G401.6 (cell line): ENCODE results near the gene TRIM9.

Experiments used
- FAIRE-seq: peaks from 2 replicates; lab custom pipeline; 2012; peaks lifted over from hg19 to GRCh38; lab: Jason Lieb, UNC

The TRIM9 gene

GRCh38 chr14:51093371-51094281 is 1.3 kb downstream of the TRIM9 start:
- FAIRE-seq: no peak

- no peak for FAIRE-seq
These were observed 1.9 kb downstream of the TRIM9 start for GRCh38 chr14:51092965-51093364.

DNA sequence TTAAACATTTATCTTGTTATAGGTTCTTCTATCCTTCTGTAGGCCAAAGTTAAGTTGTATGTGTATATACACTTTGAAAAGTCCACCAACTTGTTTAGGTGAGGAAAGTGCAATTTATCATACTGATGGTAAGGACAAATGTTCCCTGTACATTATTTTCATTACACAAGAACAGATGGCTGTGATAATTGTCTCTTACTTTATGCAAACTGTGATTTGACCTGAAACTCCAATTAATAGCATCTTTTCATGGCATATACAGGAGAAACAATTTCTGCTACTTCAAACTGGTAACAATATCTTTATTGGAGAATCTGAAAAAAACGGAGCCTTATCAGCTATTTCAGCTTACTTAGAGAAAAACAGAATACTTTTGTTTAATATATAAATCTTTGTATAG is 5.6 kb downstream of the TRIM9 start:
- no peak for FAIRE-seq

DNA sequence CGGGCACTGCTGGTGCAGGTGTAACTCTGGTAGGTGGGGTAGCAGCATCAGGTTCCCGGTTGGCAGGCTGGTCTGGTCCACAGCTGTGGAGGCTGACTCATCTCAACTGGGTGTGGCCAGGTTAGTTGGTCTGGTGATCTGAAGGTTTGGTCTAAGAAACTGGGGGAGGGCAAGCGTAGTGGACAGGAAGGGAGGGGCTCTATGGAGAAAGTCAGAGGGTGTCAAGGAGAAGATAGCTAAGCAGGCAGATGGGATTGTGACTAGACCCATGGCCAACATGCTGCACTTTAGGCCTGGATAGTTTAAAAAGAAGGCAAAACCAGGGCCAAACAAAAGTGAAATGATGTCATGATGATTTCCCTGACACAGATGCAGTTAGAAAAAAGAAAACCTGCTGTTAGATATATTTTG is 7.9 kb downstream of the TRIM9 start:
- FAIRE-seq: no peak

GRCh38 chr14:51086044-51086443 is 8.9 kb downstream of the TRIM9 start:
- no peak for FAIRE-seq

DNA sequence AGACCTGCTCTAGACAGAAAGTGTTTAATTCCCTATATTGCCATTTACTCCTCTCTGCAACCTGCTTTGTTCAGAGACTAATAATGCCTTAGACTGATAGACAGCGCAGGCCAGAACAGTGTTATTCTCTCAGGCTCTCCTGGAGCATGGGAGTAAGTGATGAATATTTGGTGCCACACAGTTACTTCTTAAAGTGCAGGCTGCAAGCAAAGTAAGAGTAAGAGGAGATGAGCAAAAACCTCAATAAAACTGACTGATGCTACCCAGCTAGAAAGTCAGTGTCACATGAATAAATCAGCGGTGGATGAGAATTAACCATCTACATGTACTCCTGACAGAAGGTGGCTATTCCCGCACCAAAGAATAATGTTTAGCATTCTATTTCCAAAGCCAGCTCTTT is 9.9 kb downstream of the TRIM9 start:
- FAIRE-seq: no peak

DNA sequence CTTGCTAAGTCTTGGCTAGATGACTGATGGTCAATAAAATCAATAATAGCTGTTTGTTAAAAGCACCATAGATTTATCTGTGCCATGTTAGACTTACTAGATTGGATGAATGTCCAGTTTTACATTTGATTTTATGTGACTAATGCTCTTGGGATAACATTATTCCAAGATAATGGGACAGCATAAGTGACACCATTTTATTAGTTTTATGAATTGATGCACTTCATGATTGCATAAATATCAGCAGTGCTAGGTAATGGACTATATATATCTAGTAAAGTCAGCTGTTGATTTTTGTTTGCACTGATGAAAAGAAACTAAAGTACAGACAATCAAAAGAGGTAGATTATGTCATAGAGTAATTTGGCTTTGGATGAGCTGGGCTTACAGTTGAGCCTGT is 10.4 kb downstream of the TRIM9 start:
- FAIRE-seq: no peak

GRCh38 chr14:51082349-51082748 is 12.6 kb downstream of the TRIM9 start:
- FAIRE-seq: no peak

- FAIRE-seq: no peak
These were observed 13.2 kb downstream of the TRIM9 start for GRCh38 chr14:51081712-51082111.

GRCh38 chr14:51081209-51081608 is 13.7 kb downstream of the TRIM9 start:
- FAIRE-seq: no peak

DNA sequence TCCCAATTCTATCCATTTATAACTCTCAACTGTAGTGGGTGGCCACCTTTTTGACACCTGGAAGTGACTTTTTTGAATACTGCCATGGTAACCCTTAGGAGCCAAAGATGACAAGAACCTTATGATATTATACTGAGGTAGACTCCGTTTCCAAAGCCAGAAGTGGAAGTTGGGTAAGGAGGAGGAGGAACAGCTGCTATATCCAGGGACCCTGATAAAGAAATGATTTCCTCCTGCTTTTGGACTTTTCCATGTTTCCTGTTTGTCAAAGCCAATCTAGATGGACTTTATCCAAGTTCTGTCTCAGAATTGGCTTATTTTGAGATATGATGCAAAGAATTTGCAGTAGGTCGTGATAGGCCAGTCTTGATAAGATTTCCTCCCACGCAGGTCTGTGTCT is 14.3 kb downstream of the TRIM9 start:
- FAIRE-seq: no peak

DNA sequence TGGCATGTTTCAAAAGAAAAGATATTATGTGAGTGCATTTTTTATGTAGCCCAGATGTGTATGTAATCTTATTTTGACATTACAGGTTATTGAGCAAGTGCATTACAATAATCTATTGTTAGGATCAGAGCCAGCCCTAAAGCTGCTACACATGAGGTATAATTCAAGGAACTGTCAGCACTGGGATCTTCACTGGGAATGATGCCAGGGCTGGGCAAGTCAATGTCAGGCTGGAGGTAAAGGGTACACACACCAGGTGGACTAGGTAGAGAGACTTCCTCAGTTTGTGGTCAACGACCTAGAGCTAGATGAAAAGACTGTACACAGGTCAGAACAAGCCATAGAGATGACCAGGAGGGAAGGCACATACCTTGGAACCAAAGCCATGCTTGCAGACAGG is 15.4 kb downstream of the TRIM9 start:
- no peak for FAIRE-seq

DNA sequence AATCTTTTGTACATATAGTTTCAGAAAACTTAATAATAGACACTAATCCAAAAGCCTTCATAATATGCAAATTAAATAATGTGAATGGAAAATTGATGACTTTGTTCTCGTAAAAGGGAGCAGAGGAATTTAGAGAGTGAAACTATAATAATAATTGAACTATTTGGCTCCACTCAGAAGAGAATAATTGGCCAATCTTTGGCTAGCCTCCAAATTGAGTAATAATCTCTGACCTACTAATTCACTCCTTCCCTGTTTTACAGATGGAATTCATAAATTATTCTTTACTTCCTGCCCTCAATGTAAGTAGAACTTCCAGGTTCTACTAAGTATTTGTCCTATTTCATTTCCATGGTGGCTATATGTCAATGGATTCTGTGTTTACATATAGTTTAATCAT is 15.8 kb downstream of the TRIM9 start:
- no peak for FAIRE-seq

DNA sequence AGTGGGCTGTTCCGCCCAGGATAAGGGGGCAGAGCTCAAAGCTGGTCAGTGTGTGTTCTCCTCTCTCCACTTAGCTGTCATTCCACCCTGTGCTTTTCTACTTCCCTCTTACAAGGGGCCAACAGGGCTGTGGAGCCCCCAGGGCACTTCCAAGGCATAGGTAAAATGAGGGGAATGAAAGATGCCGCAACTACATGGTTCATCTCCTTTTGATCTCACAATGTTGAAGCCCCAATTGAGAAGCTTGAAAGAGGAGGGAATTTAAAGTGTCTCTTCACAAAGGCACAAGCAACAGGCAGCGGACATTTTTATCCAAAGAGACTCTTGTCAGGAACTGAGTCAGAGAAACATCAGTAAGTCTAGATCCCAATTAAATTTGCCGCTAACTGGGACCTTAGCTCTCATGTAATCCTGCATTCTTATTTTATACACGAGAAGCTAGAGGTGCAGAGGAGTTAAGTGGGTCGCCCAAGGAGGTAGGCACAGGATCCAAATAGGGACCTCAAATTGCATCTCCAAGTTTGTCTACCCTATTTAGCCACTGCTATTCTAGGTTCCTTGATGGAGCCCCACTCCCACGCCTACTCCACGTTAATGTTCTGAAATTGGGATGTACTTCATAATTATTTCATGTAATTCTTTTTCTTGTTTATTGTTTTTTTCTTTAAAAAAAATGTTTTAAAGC is 20.1 kb downstream of the TRIM9 start:
- no peak for FAIRE-seq

DNA sequence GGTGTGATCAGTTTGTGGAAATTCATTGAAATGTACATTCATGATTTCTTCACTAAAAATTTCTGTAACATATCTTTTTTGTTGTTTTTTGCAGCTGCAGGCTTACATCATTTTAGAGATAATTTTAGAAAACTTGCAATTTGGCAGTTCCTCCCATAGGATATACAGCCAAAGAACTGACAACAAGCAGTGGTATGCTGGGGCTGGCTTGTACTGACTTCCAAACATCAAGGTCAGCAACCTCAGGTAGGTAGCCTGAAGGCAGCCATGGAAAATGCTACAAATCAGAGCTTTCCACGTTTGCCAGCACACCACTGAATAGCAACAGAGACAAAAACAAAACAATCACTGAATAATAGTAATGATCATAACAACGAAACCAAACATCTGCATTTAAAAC is 21.2 kb downstream of the TRIM9 start:
- no peak for FAIRE-seq

DNA sequence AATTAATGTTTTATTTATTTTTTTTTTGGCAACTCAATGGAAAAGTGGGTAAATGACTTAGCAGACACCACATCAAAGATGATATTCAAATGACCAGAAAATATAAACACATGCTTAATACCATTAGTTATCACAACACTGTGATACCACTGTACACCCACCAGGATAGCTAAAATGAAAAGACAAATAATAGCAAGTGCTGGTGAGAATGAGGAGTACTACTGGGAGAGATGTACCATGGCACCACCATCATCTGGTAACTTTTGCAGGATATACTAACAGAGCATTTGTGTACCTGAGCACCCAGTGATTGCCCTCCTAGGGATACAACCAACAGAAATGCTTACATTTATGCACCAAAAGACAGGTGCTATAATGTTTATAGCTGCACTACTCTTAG is 21.9 kb downstream of the TRIM9 start:
- FAIRE-seq: no peak

GRCh38 chr14:51071857-51072256 is 23.0 kb downstream of the TRIM9 start:
- FAIRE-seq: no peak

DNA sequence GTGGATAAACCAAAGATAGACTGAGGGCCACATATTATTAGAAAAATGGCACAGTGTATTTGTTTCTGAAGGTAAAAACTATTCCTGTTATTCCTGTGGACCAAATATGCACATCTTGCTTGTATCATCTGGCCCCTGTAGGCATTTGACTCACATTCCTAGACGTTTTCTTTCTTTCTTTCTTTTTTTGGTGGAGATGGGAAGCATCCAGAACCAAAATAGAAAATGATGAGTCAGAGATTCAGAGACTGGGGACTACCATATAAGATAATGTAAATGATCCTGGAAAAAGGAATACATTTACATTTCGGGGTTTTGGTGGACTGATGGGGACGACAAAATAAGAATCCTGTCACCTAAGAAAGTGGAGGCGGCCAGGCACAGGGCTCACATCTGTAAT is 24.2 kb downstream of the TRIM9 start:
- no peak for FAIRE-seq

- no peak for FAIRE-seq
These were observed 25.9 kb downstream of the TRIM9 start for GRCh38 chr14:51069055-51069454.

- FAIRE-seq: no peak
These were observed 26.6 kb downstream of the TRIM9 start for GRCh38 chr14:51068268-51068667.

DNA sequence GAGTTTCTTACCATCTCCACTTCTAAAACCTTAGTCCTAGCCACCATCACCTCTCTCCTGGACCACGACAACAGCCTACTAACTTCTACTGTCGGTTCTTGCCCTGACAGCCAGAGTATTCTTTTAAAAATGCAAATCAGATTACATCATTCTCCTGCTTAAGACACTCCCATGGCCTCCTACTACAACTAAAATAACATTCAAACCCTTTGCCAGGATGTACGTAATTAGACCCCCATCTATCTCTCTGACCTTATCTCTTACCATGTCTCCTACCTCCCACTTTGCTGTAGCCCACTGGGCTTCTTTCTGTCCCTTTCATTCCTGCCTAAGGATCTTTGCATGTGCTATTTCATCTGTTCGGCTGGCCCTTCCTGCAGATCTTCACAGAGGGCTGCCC is 27.6 kb downstream of the TRIM9 start:
- no peak for FAIRE-seq

- FAIRE-seq: no peak
These were observed 28.3 kb downstream of the TRIM9 start for GRCh38 chr14:51066576-51066975.

DNA sequence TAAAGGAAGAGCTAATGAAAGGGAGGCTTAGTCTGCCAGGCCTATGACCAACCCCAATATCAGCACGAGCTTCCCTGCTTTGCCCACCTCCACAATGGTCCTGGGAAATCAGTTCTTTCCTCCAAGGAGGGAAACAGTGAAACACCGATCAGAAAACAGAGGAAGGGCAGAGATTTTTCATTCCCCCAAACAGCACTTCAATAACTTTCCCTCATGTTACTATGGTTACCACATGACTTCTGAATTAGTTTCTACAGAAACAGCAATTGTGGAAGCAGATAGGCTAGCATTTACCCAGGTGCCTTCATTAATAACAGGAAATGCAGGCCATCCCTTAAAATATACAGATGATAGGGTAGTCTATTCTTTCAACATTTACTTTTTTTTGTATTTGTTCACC is 35.9 kb downstream of the TRIM9 start:
- FAIRE-seq: no peak

GRCh38 chr14:51058382-51058781 is 36.5 kb downstream of the TRIM9 start:
- no peak for FAIRE-seq
